GM18861 (cell line): ENCODE data around the gene FKBP2.

Source experiments
- ATAC-seq: cut with Tn5 transposase; IDR thresholded peaks from one replicate; pipeline ENCODE4 v1.9.1; 2021; ENCODE audit not compliant: unreplicated experiment

Gene FKBP2

GRCh38 chr11:64247729-64248531 is 7.0 kb downstream of the FKBP2 start:
- ATAC-seq = no peak

- ATAC-seq = no peak
Observed at GRCh38 chr11:64248578-64248977, 7.7 kb downstream of the FKBP2 start.

GRCh38 chr11:64249038-64249437 is 8.1 kb downstream of the FKBP2 start:
- no peak for ATAC-seq

- no peak for ATAC-seq
Observed at GRCh38 chr11:64249563-64250414, 8.9 kb downstream of the FKBP2 start.

GRCh38 chr11:64250415-64251015 is 9.6 kb downstream of the FKBP2 start:
- ATAC-seq = no peak

GRCh38 chr11:64251016-64251752 is 10.3 kb downstream of the FKBP2 start, which contains the start of gene PLCB3:
TSS of gene PLCB3 (plus strand) at chr11:64251530. CDS start at chr11:64251650, 120 bp downstream.
- ATAC-seq = no peak

GRCh38 chr11:64251753-64252002 is 10.8 kb downstream of the FKBP2 start:
- no peak for ATAC-seq

GRCh38 chr11:64252003-64252872 is 11.3 kb downstream of the FKBP2 start:
- no peak for ATAC-seq

- ATAC-seq = no peak
Observed at GRCh38 chr11:64253043-64253442, 12.1 kb downstream of the FKBP2 start.

GRCh38 chr11:64253481-64253880 is 12.6 kb downstream of the FKBP2 start:
- no peak for ATAC-seq

- no peak for ATAC-seq
Observed at GRCh38 chr11:64254326-64254725, 13.4 kb downstream of the FKBP2 start.

- no peak for ATAC-seq
Observed at GRCh38 chr11:64255135-64256128, 14.5 kb downstream of the FKBP2 start.

- ATAC-seq = no peak
Observed at GRCh38 chr11:64256300-64256699, 15.4 kb downstream of the FKBP2 start.

- ATAC-seq = no peak
Observed at GRCh38 chr11:64258356-64258755, 17.5 kb downstream of the FKBP2 start.

- no peak for ATAC-seq
Observed at GRCh38 chr11:64258946-64259532, 18.1 kb downstream of the FKBP2 start.

GRCh38 chr11:64259533-64260067 is 18.7 kb downstream of the FKBP2 start:
- ATAC-seq = no peak

GRCh38 chr11:64260147-64260708 is 19.3 kb downstream of the FKBP2 start:
- ATAC-seq = no peak

GRCh38 chr11:64261556-64262080 is 20.7 kb downstream of the FKBP2 start:
- ATAC-seq = no peak
